ENCODE data around the gene KDM1A.

- TF ChIP-seq, protein P1, sequence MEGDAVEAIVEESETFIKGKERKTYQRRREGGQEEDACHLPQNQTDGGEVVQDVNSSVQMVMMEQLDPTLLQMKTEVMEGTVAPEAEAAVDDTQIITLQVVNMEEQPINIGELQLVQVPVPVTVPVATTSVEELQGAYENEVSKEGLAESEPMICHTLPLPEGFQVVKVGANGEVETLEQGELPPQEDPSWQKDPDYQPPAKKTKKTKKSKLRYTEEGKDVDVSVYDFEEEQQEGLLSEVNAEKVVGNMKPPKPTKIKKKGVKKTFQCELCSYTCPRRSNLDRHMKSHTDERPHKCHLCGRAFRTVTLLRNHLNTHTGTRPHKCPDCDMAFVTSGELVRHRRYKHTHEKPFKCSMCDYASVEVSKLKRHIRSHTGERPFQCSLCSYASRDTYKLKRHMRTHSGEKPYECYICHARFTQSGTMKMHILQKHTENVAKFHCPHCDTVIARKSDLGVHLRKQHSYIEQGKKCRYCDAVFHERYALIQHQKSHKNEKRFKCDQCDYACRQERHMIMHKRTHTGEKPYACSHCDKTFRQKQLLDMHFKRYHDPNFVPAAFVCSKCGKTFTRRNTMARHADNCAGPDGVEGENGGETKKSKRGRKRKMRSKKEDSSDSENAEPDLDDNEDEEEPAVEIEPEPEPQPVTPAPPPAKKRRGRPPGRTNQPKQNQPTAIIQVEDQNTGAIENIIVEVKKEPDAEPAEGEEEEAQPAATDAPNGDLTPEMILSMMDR (IDR thresholded peaks at IDR 0.05) = no peak
- TF ChIP-seq POLR2A (IDR thresholded peaks at IDR 0.05) = no peak
Observed at GRCh38 chr1:23029337-23029736, 10.1 kb downstream of the KDM1A start.

Data from esophagus squamous epithelium (tissue), 4 donors.